H1 (cell line): Measurements from ENCODE around the gene RNF183. TPM values are rescaled to one million over a fixed set of nuclear protein-coding genes. Genes with fewer than 3 reads are reported as not detected.

Experiments
- CTCF ChIA-PET: fragments of 300-600 bp; sonication (Branson Sonifier 250); formaldehyde crosslinking; loops from one replicate; lab custom pipeline; 2021; ENCODE audit not compliant: partially characterized antibody; lab: Charles Lee
- POLR2A ChIA-PET: fragments of 300-600 bp; sonication (Branson Sonifier 250); formaldehyde crosslinking; loops from one replicate; lab custom pipeline; 2021; ENCODE audit warnings: inconsistent platforms; ENCODE audit not compliant: partially characterized antibody; lab: Charles Lee
- DNase-seq, 2 experiments: peaks; one replicate each; pipeline versions ENCODE4 v3.0.0 to v3.0.0-alpha.2; 2010 to 2022; ENCODE audit warnings: low spot score in 2 of 2, low read depth in 1 of 2, mixed read lengths in 1 of 2
- FAIRE-seq: peaks from 2 replicates; lab custom pipeline; 2011; peaks lifted over from hg19 to GRCh38; lab: Jason Lieb, UNC
- H2AFZ ChIP-seq: 2 replicates; pipeline ENCODE4 v1.8.1; 2012; ENCODE audit warnings: low read length, inconsistent platforms
- H2AK5ac ChIP-seq: 2 replicates; pipeline ENCODE4 v1.6.1; 2013; ENCODE audit warnings: low read depth, low read length
- H2BK120ac ChIP-seq: replicated peaks from 2 replicates; pipeline ENCODE3; 2013; ENCODE audit warnings: low read depth, low read length, inconsistent platforms
- H2BK12ac ChIP-seq: 2 replicates; pipeline ENCODE4 v1.6.1; 2013; ENCODE audit warnings: low read depth, low read length
- H2BK15ac ChIP-seq: 2 replicates; pipeline ENCODE4 v1.6.1; 2013; ENCODE audit warnings: low read length
- H2BK20ac ChIP-seq: 2 replicates; pipeline ENCODE4 v1.6.1; 2013; ENCODE audit warnings: low read length
- H2BK5ac ChIP-seq: 2 replicates; pipeline ENCODE4 v1.6.1; 2013; ENCODE audit warnings: low read depth, low read length
- H3K14ac ChIP-seq: 2 replicates; pipeline ENCODE4 v1.6.1; 2013; ENCODE audit warnings: inconsistent platforms; ENCODE audit not compliant: insufficient read length
- H3K18ac ChIP-seq: 2 replicates; pipeline ENCODE4 v1.6.1; 2013; ENCODE audit warnings: low read length; ENCODE audit errors: extremely low read depth
- H3K23ac ChIP-seq: 2 replicates; pipeline ENCODE4 v1.6.1; 2013; ENCODE audit warnings: inconsistent platforms; ENCODE audit not compliant: insufficient read length
- H3K23me2 ChIP-seq: 2 replicates; pipeline ENCODE4 v1.6.1; 2013; ENCODE audit warnings: low read depth, low read length
- H3K27ac ChIP-seq: 2 replicates; pipeline ENCODE4 v1.6.1; 2011; ENCODE audit warnings: low read depth, low read length, inconsistent platforms
- H3K27me3 ChIP-seq, 4 experiments: replicated peaks in 1 of 4; 1 replicate in 1 of 4; 2 replicates in 3 of 4; pipeline versions ENCODE4 v1.6.1 to v1.8.1; 2011 to 2013; ENCODE audit warnings: low read length in 3 of 4, mild to moderate bottlenecking in 3 of 4, inconsistent platforms in 2 of 4, mixed read lengths in 2 of 4, moderate library complexity in 1 of 4; ENCODE audit not compliant: control insufficient read depth in 3 of 4, insufficient read depth in 3 of 4; ENCODE audit errors: extremely low read depth in 1 of 4
- H3K36me3 ChIP-seq, 4 experiments: 2 replicates each; pipeline versions ENCODE4 v1.6.1 to v1.8.1; 2011 to 2013; ENCODE audit warnings: mild to moderate bottlenecking in 4 of 4, low read length in 3 of 4, moderate library complexity in 2 of 4, control low read depth in 1 of 4, inconsistent platforms in 1 of 4; ENCODE audit not compliant: insufficient read depth in 4 of 4, control insufficient read depth in 2 of 4
- H3K4ac ChIP-seq: replicated peaks from 2 replicates; pipeline ENCODE3; 2013; ENCODE audit warnings: low read length, low read depth, mixed read lengths, inconsistent platforms; ENCODE audit not compliant: insufficient read length
- H3K4me1 ChIP-seq, 4 experiments: replicated peaks in 1 of 4; 1 replicate in 1 of 4; 2 replicates in 3 of 4; pipeline versions ENCODE4 v1.6.1 to v1.8.1; 2011 to 2013; ENCODE audit warnings: low read length in 3 of 4, inconsistent platforms in 2 of 4, mixed read lengths in 1 of 4; ENCODE audit not compliant: insufficient read depth in 4 of 4, control insufficient read depth in 3 of 4
- H3K4me2 ChIP-seq, 2 experiments: 2 replicates each; pipeline versions ENCODE4 v1.6.1 to v1.8.1; 2011 to 2013; ENCODE audit warnings: low read depth in 2 of 2, low read length in 2 of 2, control low read depth in 1 of 2, inconsistent platforms in 1 of 2, mild to moderate bottlenecking in 1 of 2; ENCODE audit not compliant: insufficient read depth in 1 of 2
- H3K4me3 ChIP-seq, 4 experiments: fragments of 200-600, 300-600 bp in 1 of 4; sonication (generic), shearing (Covaris generic), sonication (Bioruptor Twin) in 1 of 4; 2 replicates each; pipeline versions ENCODE4 v1.5.1 to v1.8.1; 2011 to 2016; ENCODE audit warnings: low read length in 4 of 4, low read depth in 3 of 4, control low read depth in 2 of 4, inconsistent platforms in 2 of 4, mild to moderate bottlenecking in 2 of 4, mixed read lengths in 1 of 4, moderate library complexity in 1 of 4; ENCODE audit not compliant: insufficient read depth in 2 of 4; ENCODE audit errors: extremely low read depth in 1 of 4
- H3K56ac ChIP-seq: replicated peaks from 2 replicates; pipeline ENCODE3; 2013; ENCODE audit warnings: low read depth, mild to moderate bottlenecking, mixed read lengths, low read length, inconsistent platforms; ENCODE audit not compliant: insufficient read length
- H3K79me1 ChIP-seq: 2 replicates; pipeline ENCODE4 v1.6.1; 2013; ENCODE audit warnings: low read depth, low read length, control low read depth
- H3K79me2 ChIP-seq, 2 experiments: 2 replicates each; pipeline versions ENCODE4 v1.6.1 to v1.8.1; 2012 to 2013; ENCODE audit warnings: low read length in 2 of 2, mild to moderate bottlenecking in 2 of 2, inconsistent platforms in 1 of 2; ENCODE audit not compliant: insufficient read depth in 2 of 2, control insufficient read depth in 1 of 2
- H3K9ac ChIP-seq, 4 experiments: replicated peaks in 1 of 4; 1 replicate in 1 of 4; 2 replicates in 3 of 4; pipeline versions ENCODE4 v1.6.1 to v1.8.1; 2011 to 2013; ENCODE audit warnings: low read depth in 3 of 4, low read length in 3 of 4, control low read depth in 2 of 4, mild to moderate bottlenecking in 2 of 4, moderate library complexity in 2 of 4, inconsistent platforms in 1 of 4; ENCODE audit errors: extremely low read depth in 1 of 4
- H3K9me3 ChIP-seq, 2 experiments: 2 replicates each; pipeline versions ENCODE4 v1.6.1 to v1.8.1; 2012 to 2013; ENCODE audit warnings: mild to moderate bottlenecking in 2 of 2, moderate library complexity in 2 of 2, control low read depth in 1 of 2, inconsistent platforms in 1 of 2, low read depth in 1 of 2, low read length in 1 of 2, mixed read lengths in 1 of 2; ENCODE audit not compliant: insufficient read depth in 2 of 2
- H4K20me1 ChIP-seq, 2 experiments: replicated peaks in 1 of 2; 2 replicates each; pipeline versions ENCODE3 to v1.8.1; 2011 to 2013; ENCODE audit warnings: inconsistent platforms in 2 of 2, low read length in 2 of 2, mild to moderate bottlenecking in 1 of 2; ENCODE audit not compliant: insufficient read depth in 2 of 2, control insufficient read depth in 1 of 2
- H4K5ac ChIP-seq: 2 replicates; pipeline ENCODE4 v1.6.1; 2013; ENCODE audit warnings: low read length, low read depth, mixed read lengths, inconsistent platforms; ENCODE audit not compliant: insufficient read length
- H4K8ac ChIP-seq: 2 replicates; pipeline ENCODE4 v1.8.0; 2013; ENCODE audit warnings: mild to moderate bottlenecking, moderate library complexity, low read length, inconsistent platforms; ENCODE audit not compliant: insufficient read depth; ENCODE audit errors: extremely low read depth
- H4K91ac ChIP-seq: replicated peaks from 2 replicates; pipeline ENCODE3; 2013; ENCODE audit warnings: low read length, mixed read lengths, inconsistent platforms; ENCODE audit not compliant: insufficient read length
- PHF8 ChIP-seq: fragments of 200-600 bp; sonication (generic); conservative IDR thresholded peaks from 2 replicates; pipeline ENCODE4 v1.7.1; 2012; ENCODE audit warnings: low read depth, mild to moderate bottlenecking, inconsistent platforms, low read length, moderate library complexity
- ZNF274 ChIP-seq: IDR thresholded peaks from 2 replicates; pipeline ENCODE4 v1.7.0; 2012; ENCODE audit warnings: low read length, borderline replicate concordance; ENCODE audit errors: extremely low read depth
- polyA plus RNA-seq, 7 experiments: library from polyadenylated mRNA; depleted of rRNA in 3 of 7; stranded (reverse) in 5 of 7; unstranded in 2 of 7; fragments of >200 nt in 5 of 7; fragments of 200-250 nt in 2 of 7; gene quantifications; 1 replicate in 5 of 7; 2 replicates in 1 of 7; 4 replicates in 1 of 7; pipeline versions ENCODE4 v1.2.1 to v1.2.3, GENCODE V29; 2011 to 2013; ENCODE audit warnings: missing spikeins in 2 of 7, mixed read lengths in 2 of 7
- total RNA-seq: library from RNA; stranded (reverse); fragmentation: NEBNext Ultra II Directional; extraction: Animal tissue kit (Norgen Biotek cat#: 25700); gene quantifications from 2 replicates; pipeline ENCODE4 v1.2.1, GENCODE V29; 2021

Gene RNF183
- total and polyA plus RNA-seq, 2 of the 8 experiments (the other 6 are each of a cell fraction or from before 2014, with no cell fraction given), result 0.15 TPM; not detected in 1

DNA sequence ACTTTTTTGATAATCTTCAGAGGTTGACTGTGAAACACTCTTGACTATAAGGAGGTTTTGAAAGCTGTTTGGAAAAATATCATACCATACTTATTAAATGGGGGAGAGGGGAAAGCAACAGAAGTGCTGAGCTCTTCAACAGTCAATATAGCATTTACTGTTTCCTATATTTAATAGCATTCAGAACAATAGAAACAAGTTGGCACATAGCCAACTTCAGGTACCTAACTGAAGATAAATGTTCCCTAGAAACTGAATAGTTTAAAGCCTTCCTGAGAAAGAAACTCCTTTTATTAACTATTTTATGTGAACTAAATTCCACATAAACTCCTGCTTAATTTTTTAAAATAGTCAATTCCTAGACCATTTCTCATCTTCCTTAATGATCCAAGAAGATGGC lies 55.5 kb downstream of the RNF183 start:
- no peak overlapping the region for H3K56ac ChIP-seq
- no peak overlapping the region for H2BK5ac ChIP-seq
- H3K4me2 ChIP-seq, result no peak overlapping the region
- no peak overlapping the region for H3K27ac ChIP-seq
- peaks cover 0 to 1% of the 10 kb centered on the region in 2 experiments for H4K20me1 ChIP-seq
- H3K23me2 ChIP-seq, result no peaks in the 10 kb centered on the region
- no peak overlapping the region for H2AFZ ChIP-seq
- no peaks in the 10 kb centered on the region for H3K4me1 ChIP-seq
- H3K36me3 ChIP-seq, result no peaks in the 10 kb centered on the region; a peak in 1 of 8 replicates
- H3K23ac ChIP-seq, result no peak overlapping the region
- DNase-seq, result no peak
- H3K4me3 ChIP-seq, result no peak overlapping the region
- no peak overlapping the region for H2BK120ac ChIP-seq
- H3K18ac ChIP-seq, result no peak overlapping the region
- H2BK12ac ChIP-seq, result no peak overlapping the region
- ChIA-PET POLR2A (no interaction called here), CTCF (no interaction called here)
- no peak for FAIRE-seq
- H2BK15ac ChIP-seq, result no peak overlapping the region
- no peak overlapping the region for H3K4ac ChIP-seq
- H4K5ac ChIP-seq, result no peak overlapping the region
- no peak overlapping the region for H3K9ac ChIP-seq
- no peaks in the 10 kb centered on the region for H3K9me3 ChIP-seq
- H2BK20ac ChIP-seq, result no peak overlapping the region
- H4K91ac ChIP-seq, result no peak overlapping the region
- H4K8ac ChIP-seq, result no peak overlapping the region
- H3K79me1 ChIP-seq, result no peaks in the 10 kb centered on the region; the same call in 1 of the 2 replicates
- no peaks in the 10 kb centered on the region for H3K79me2 ChIP-seq
- TF ChIP-seq ZNF274, result no peak
- TF ChIP-seq PHF8, result no peak
- TF ChIP-seq, all 59 proteins: peak for 0
- H3K14ac ChIP-seq, result no peak overlapping the region
- H3K27me3 ChIP-seq, result no peaks in the 10 kb centered on the region
- H2AK5ac ChIP-seq, result no peak overlapping the region

Other genes with a start within 250 kb of the RNF183 start
- 4.4 and 5.1 TPM in 2 replicates for gene ZFP37, start 246.7 kb downstream of the RNF183 start, total RNA-seq
- 0.25 and 0.38 TPM in 2 replicates for gene ZFP37, start 246.7 kb downstream of the RNF183 start, polyA plus RNA-seq (2011; rRNA removed)
- gene SLC31A2, start 152.4 kb downstream of the RNF183 start, total RNA-seq, result 1.5 and 2.0 TPM in 2 replicates
- gene SLC31A2, start 152.4 kb downstream of the RNF183 start, polyA plus RNA-seq (2011; rRNA removed), result 2.3 and 2.9 TPM in 2 replicates
- gene FKBP15, start 82.1 kb downstream of the RNF183 start, total RNA-seq, result 13.8 and 13.9 TPM in 2 replicates
- gene FKBP15, start 82.1 kb downstream of the RNF183 start, polyA plus RNA-seq (2011; rRNA removed), result 9.9 and 13.1 TPM in 2 replicates
- gene SLC31A1, start 81.8 kb downstream of the RNF183 start, total RNA-seq, result 40.7 and 40.8 TPM in 2 replicates
- 13.8 and 23.9 TPM in 2 replicates for gene SLC31A1, start 81.8 kb downstream of the RNF183 start, polyA plus RNA-seq (2011; rRNA removed)
- gene CDC26, start 27.8 kb downstream of the RNF183 start, total RNA-seq, result 41.9 and 42.8 TPM in 2 replicates
- gene CDC26, start 27.8 kb downstream of the RNF183 start, polyA plus RNA-seq (2011; rRNA removed), result 15.3 and 31.5 TPM in 2 replicates
- 33.4 and 36.8 TPM in 2 replicates for gene PRPF4, start 27.7 kb downstream of the RNF183 start, total RNA-seq
- 13.6 and 15.2 TPM in 2 replicates for gene PRPF4, start 27.7 kb downstream of the RNF183 start, polyA plus RNA-seq (2011; rRNA removed)
- 0.28 and 0.40 TPM in 2 replicates for gene WDR31, start 36.9 kb upstream of the RNF183 start, total RNA-seq
- gene WDR31, start 36.9 kb upstream of the RNF183 start, polyA plus RNA-seq (2011; rRNA removed), result 0.27 and 0.33 TPM in 2 replicates
- gene BSPRY, start 46.2 kb upstream of the RNF183 start, total RNA-seq, result 5.5 and 6.5 TPM in 2 replicates
- 10.9 and 12.1 TPM in 2 replicates for gene BSPRY, start 46.2 kb upstream of the RNF183 start, polyA plus RNA-seq (2011; rRNA removed)
- 10.4 and 12.1 TPM in 2 replicates for gene HDHD3, start 73.6 kb upstream of the RNF183 start, total RNA-seq
- gene HDHD3, start 73.6 kb upstream of the RNF183 start, polyA plus RNA-seq (2011; rRNA removed), result 25.3 and 26.9 TPM in 2 replicates
- 13.0 and 15.3 TPM in 2 replicates for gene ALAD, start 97.9 kb upstream of the RNF183 start, total RNA-seq
- gene ALAD, start 97.9 kb upstream of the RNF183 start, polyA plus RNA-seq (2011; rRNA removed), result 8.2 and 17.3 TPM in 2 replicates
- 49.1 and 52.7 TPM in 2 replicates for gene POLE3, start 107.3 kb upstream of the RNF183 start, total RNA-seq
- 52.2 and 77.3 TPM in 2 replicates for gene POLE3, start 107.3 kb upstream of the RNF183 start, polyA plus RNA-seq (2011; rRNA removed)
- 0.36 and 0.52 TPM in 2 replicates for gene C9orf43, start 107.4 kb upstream of the RNF183 start, total RNA-seq
- 0.35 and 0.44 TPM in 2 replicates for gene C9orf43, start 107.4 kb upstream of the RNF183 start, polyA plus RNA-seq (2011; rRNA removed)
- 18.2 TPM in 2 replicates for gene RGS3, start 160.4 kb upstream of the RNF183 start, total RNA-seq
- gene RGS3, start 160.4 kb upstream of the RNF183 start, polyA plus RNA-seq (2011; rRNA removed), result 12.6 and 15.1 TPM in 2 replicates